Ascending aorta (tissue), 2 donors: Measurements from ENCODE around the gene CDIPT. TPM values are rescaled to one million over a fixed set of nuclear protein-coding genes. Genes with fewer than 3 reads are reported as not detected.

Source experiments
- DNase-seq, 2 donors: peaks; one replicate each; pipeline ENCODE4 v3.0.0-alpha.2; 2019; ENCODE audit warnings: low spot score in 2 of 2
- H3K27ac ChIP-seq, 2 donors: fragments of 200-600 bp; sonication (generic); one replicate each; pipeline ENCODE4 v1.5.1; 2016 to 2017; ENCODE audit warnings: mild to moderate bottlenecking in 1 of 2
- H3K27me3 ChIP-seq: fragments of 200-600 bp; sonication (generic); one replicate; pipeline ENCODE4 v1.5.1; 2017
- H3K36me3 ChIP-seq, 2 donors: fragments of 200-600 bp; sonication (generic); one replicate each; pipeline ENCODE4 v1.5.1; 2016
- H3K4me1 ChIP-seq, 2 donors: fragments of 200-600 bp; sonication (generic); one replicate each; pipeline ENCODE4 v1.5.1; 2016 to 2017; ENCODE audit warnings: mild to moderate bottlenecking in 1 of 2
- H3K4me3 ChIP-seq, 2 donors: fragments of 200-600 bp; sonication (generic); one replicate each; pipeline ENCODE4 v1.5.1; 2016 to 2017; ENCODE audit warnings: mild to moderate bottlenecking in 1 of 2
- H3K9me3 ChIP-seq, 2 donors: fragments of 200-600 bp; sonication (generic); one replicate each; pipeline ENCODE4 v1.5.1; 2016
- intact Hi-C: fragments of 100-400 bp; cut with DNase I; formaldehyde crosslinking; loops from one replicate; pipeline ENCODE4 v1.15.1; 2023
- total RNA-seq: library from RNA; depleted of rRNA; stranded (reverse); fragments of >200 nt; gene quantifications from one replicate; pipeline ENCODE4 v1.1.0, GENCODE V29; 2016
- TF ChIP-seq, protein P1 (sequence below), 3 experiments: fragments of 200-600 bp in 2 of 3; fragments of 450-650 bp in 1 of 3; sonication (generic) in 2 of 3; IDR thresholded peaks; one replicate each; pipeline ENCODE4 v1.5.1; 2016 to 2019; ENCODE audit warnings: antibody characterized with exemption in 3 of 3, mild to moderate bottlenecking in 1 of 3, moderate library complexity in 1 of 3

The CDIPT gene
- total RNA-seq, 1 donor from 2014 or later = 174 TPM

DNA sequence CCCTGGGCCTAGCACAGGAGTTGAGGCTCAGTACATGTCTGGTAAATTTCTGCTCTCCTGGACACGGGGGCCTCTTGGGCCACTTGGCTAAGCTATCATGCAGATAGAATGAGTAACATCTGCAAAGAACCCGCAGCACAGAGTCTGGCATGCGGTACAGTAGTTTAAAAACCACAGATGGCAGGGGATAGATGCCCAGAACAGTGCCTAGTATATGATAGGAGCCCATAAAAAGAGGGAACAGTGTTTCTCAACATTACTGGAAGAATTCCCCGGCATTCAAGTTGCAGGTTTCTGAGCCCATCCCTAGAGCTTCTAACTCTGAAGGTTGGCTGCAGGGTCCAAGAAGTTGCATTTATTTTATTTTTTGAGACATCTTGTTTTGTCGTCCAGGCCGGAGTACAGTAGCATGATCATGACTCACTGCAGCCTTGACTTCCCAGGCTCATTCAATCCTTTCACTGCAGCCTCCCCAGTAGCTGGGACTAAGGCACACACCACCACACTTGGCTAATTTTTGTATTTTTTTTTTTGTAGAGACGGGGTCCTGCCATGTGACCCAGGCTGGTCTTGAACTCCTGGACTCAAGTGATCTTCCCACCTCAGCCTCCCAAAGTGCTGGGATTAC is 5.8 kb downstream of the CDIPT start:
- DNase-seq = no peak
- TF ChIP-seq, protein P1, sequence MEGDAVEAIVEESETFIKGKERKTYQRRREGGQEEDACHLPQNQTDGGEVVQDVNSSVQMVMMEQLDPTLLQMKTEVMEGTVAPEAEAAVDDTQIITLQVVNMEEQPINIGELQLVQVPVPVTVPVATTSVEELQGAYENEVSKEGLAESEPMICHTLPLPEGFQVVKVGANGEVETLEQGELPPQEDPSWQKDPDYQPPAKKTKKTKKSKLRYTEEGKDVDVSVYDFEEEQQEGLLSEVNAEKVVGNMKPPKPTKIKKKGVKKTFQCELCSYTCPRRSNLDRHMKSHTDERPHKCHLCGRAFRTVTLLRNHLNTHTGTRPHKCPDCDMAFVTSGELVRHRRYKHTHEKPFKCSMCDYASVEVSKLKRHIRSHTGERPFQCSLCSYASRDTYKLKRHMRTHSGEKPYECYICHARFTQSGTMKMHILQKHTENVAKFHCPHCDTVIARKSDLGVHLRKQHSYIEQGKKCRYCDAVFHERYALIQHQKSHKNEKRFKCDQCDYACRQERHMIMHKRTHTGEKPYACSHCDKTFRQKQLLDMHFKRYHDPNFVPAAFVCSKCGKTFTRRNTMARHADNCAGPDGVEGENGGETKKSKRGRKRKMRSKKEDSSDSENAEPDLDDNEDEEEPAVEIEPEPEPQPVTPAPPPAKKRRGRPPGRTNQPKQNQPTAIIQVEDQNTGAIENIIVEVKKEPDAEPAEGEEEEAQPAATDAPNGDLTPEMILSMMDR (IDR thresholded peaks at IDR 0.05) = no peak
- no peaks in the 10 kb centered on the region for H3K9me3 ChIP-seq
- intact Hi-C loops = no loop called here
- no peak overlapping the region for H3K27ac ChIP-seq
- no peak overlapping the region for H3K4me3 ChIP-seq
- no peaks in the 10 kb centered on the region for H3K27me3 ChIP-seq
- peaks cover 12 to 25% of the 10 kb centered on the region in 2 donors for H3K36me3 ChIP-seq
- peaks cover 4 to 25% of the 10 kb centered on the region in 2 donors for H3K4me1 ChIP-seq

DNA sequence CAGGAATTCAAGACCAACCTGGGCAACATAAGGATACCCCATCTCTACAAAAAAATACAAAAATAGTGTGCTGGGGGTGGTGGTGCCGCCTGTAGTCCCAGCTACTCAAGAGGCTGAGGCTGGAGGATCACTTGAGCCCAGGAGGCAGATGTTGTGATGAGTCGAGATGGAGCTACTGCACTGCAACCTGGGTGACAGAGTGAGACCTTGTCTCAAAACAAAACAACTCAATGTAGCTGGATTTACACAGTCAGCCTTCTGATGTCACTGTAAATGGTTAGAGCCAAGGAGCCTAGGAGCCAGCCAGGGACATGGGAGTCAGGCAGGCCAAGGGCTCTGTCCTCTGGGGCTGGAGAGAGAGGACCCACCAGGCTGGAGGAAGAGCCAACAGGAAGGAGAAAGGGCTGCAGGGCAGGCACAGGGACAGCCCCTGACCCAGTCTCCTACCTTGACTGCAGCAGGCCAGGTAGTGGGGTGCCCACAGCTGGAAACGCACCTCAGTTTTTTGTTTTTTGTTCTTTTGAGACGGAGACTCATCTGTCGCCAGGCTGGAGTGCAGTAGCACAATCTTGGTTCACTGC is 8.4 kb downstream of the CDIPT start:
- TF ChIP-seq, protein P1 (IDR thresholded peaks at IDR 0.05) = no peak
- intact Hi-C loops = no loop called here

DNA sequence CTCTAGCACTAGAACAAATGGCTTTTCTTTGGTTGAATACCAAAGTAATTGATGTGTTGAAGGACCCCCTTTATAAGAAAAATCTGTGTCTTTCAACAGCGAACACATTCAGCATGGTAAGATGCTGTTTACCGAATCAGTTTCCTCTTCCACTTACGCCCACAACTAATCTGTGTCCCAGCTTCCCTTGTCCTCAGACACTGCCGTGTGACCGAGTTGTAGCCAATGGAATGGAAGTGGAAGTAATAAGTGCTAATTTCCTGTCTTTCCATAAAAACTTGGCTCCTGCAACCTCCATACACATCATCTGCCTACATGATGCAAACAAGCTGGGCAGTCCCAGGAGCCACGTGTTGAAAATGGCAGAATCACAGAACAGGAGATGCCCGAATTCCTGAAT is 10.4 kb downstream of the CDIPT start:
- intact Hi-C loops = no loop called here
- Histone ChIP-seq H3K27me3 (no peaks in the 10 kb centered on the region), H3K9me3 (no peaks in the 10 kb centered on the region), H3K36me3 (peaks cover 4 to 11% of the 10 kb centered on the region in 2 donors), H3K27ac (no peak overlapping the region), H3K4me1 (no peaks in the 10 kb centered on the region), H3K4me3 (no peak overlapping the region)
- no peak for DNase-seq
- TF ChIP-seq, protein P1 (IDR thresholded peaks at IDR 0.05) = no peak

More for the DNA sequence above, 8.4 kb downstream of the CDIPT start:
- Histone ChIP-seq H3K9me3 (no peaks in the 10 kb centered on the region), H3K4me3 (no peak overlapping the region), H3K27me3 (no peaks in the 10 kb centered on the region), H3K36me3 (peaks cover 8 to 10% of the 10 kb centered on the region in 2 donors), H3K27ac (no peak overlapping the region), H3K4me1 (peaks cover 0 to 11% of the 10 kb centered on the region in 2 donors)
- DNase-seq = no peak

DNA sequence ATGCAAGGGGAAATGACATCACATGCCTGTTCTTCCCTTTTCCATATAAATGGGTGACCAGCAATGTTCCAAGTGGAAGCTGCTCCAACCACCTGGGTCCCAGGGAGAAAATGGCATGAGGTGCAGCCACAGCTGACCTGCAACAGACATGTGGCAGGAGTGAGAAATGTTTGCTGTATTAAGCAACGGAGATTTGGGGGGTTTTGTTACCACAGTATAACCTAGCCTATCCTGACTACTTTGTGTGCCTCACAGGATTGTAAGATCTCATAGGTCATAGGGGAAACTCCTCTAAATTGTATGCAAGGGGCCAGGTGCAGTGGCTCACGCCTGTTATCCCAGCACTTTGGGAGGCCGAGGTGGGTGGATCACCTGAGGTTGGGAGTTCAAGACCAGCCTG is 12.0 kb downstream of the CDIPT start:
- no peak overlapping the region for H3K27ac ChIP-seq
- no peaks in the 10 kb centered on the region for H3K9me3 ChIP-seq
- H3K27me3 ChIP-seq = no peaks in the 10 kb centered on the region
- H3K4me1 ChIP-seq = no peaks in the 10 kb centered on the region
- H3K36me3 ChIP-seq = peaks cover 20 to 27% of the 10 kb centered on the region in 2 donors
- no peak for DNase-seq
- intact Hi-C loops = no loop called here
- H3K4me3 ChIP-seq = no peak overlapping the region
- TF ChIP-seq, protein P1 (IDR thresholded peaks at IDR 0.05) = no peak

DNA sequence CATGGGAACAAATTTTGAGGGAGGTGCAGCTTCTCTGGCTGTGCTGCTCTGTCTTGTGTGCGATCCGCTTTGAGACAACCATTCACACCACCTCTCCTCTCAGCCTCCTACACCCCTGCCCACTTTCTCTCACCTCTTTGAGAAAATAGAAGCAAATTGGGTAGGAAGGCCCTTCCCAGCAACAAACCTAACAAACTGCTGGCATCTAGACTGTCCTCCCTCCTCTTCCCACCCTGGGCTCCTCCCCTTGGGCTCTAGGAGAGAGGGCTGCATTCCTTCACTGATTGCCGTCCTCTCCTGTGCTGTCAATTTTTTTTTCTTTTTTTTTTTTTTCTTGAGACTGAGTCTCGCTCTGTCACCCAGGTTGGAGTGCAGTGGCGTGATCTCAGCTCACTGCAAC is 13.5 kb downstream of the CDIPT start:
- H3K36me3 ChIP-seq = peaks cover 35 to 41% of the 10 kb centered on the region in 2 donors
- TF ChIP-seq, protein P1 (IDR thresholded peaks at IDR 0.05) = no peak
- no peak overlapping the region for H3K27ac ChIP-seq
- H3K4me1 ChIP-seq = no peaks in the 10 kb centered on the region
- H3K27me3 ChIP-seq = no peaks in the 10 kb centered on the region
- H3K9me3 ChIP-seq = no peaks in the 10 kb centered on the region
- intact Hi-C loops = loop anchor here (2.0 to 5.0 kb wide), 3 partner anchors 25 to 152 kb away; partner anchors contain the start of gene MAZ
- no peak overlapping the region for H3K4me3 ChIP-seq
- no peak for DNase-seq
